Right forelimb (tissue), 1 donor: ENCODE data around the gene CLDN19.

Experiments
- DNase-seq: peaks from one replicate; pipeline ENCODE4 v3.0.0-alpha.2; 2018

The CLDN19 gene

DNA sequence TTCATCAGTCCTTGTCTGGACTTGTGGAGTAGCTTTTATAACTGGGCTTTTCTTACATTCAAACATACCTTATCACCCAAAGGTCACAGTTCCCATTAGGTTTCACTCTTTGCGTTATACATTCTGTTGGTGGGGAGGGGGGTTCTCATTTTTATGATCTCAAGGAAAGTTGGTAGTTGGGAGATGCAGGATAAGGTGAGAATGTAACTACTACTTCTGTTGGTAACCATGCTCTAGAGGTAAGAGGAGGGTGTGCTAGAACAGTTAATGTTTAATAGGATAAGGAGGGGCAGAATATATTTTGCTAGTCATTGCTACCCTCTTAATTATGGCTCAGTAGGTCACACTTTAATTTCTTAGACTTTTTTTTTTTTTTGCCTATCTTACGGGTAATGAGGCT lies 47.1 kb downstream of the CLDN19 start:
- no peak for DNase-seq

DNA sequence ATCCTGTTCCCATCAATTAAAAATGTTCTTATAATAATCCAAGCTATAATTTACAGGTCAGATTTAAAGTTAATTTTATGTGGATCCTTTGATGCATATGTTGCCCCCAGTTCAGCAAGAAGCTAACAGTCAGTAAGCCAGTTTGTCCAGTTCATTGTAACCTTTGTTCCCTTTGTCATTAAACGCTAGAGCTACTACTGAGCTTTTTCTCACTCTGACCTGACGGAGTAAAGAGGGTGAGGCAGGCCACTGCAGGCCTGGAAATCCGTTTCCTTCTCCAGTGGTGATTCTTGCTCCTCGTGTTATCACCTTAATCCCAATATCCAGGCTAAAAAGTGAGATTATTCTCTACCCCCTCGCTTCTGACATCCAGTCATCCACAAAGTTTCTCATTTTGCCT lies 47.6 kb downstream of the CLDN19 start:
- no peak for DNase-seq

DNA sequence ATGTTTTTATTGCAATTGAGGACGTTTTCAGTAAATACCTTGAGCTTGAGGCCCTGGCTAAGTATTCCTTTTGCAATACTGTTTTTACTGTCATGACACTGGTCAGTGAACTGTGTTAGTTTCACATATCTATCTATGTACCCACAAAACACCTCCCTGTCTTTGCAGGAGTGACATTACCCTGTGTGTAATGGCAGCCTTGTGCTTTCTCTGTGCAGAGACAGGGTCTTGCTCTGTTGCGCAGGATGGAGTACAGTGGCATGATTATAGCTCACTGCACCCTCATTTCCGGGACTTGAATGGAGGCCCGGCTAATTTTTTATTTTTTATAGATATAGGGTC lies 48.9 kb downstream of the CLDN19 start:
- DNase-seq = no peak

DNA sequence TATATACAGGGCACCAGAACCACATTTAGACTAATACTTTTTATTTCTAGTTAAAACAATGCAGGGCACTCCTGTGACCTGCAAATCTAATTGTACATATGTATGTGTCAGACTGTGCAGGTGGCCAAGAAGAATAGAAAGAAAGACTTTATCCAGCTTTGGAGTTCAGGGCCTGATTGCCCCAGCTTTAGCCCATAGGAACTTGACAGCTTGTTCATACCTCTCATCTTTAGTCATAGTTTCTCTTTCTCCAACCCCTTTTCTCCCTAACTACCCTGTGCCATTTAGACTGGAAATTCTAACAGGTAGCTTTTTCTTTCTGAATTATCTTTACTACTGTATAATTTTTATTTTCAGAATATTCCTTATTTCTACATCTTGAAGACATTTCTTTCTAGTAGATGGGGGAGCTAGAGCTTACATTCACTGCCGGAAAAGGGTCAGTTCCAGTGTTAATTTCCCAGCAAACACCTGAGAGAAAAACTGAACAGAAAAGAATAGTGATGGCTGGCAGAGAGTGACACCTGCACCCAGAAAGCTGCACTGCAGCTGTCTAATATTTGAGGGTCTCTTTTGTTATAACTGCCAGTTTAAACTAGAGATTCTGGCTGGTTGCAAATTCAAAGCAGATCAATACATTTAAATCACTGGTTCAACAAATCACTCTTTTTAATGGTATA lies 49.4 kb downstream of the CLDN19 start:
- no peak for DNase-seq

DNA sequence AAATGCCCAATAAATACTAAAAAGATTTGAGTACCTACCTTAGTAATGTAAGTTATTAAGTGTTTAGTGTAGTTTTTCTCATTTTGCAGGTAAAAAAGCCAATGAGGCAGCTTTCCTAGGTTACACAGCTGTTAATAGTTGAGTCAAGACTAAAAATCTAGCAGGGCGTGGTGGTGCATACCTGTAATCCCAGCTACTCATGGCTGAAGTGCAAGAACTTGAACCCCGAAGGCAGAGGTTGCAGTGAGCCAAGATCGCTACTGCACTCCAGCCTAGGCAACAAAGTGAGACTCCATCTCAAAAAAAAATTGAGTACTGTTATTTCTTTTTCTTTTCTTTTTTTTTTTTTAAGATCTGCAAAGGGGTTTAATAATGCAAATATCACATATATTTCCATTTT lies 50.1 kb downstream of the CLDN19 start:
- DNase-seq = no peak

DNA sequence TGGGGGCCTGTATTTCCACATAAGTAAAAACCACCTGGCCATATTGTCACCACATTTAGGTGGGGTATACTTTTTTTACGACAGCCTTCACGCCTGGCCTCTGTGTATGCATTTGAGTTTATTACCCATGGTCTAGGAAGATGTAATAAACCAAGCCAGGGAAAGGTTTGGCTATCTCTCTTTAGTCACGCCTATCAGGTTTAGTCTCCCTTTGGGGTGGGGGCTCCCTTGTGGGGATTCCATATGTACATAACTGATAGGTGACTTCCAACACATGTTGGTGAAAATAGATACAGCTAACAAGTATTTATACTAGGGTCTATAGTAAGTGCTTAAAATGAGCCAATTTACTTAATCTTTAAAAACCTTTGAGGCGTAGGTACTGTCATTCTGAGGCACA lies 53.6 kb downstream of the CLDN19 start:
- no peak for DNase-seq

DNA sequence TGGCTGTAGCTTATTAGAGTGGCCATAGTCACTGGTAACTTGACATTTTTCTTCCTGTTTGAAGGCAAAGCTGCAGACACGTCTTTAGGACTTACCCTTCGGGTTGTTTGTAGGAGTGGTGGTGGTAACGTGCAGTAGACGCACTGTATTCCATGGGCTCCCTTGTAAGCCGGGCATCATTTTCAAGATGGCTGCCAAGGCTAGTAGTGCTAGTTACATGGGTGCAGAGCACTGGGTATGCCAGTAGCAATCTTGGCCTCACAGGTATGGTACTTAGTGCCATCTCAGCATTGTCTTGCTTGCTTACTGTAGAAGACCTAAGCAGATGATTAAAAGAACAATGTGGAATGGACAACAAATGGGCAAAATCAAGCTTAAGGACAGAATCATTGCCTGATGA lies 55.9 kb downstream of the CLDN19 start:
- no peak for DNase-seq
